Stimulated activated effector memory CD8-positive, alpha-beta T cell treated with anti-CD3 and anti-CD28 coated beads, Interleukin-12 subunit alpha, Interleukin-12 subunit beta, amount 100 ng/mL, for 72 hours (primary cell): Measurements from ENCODE around the gene ACKR3.

Experiments
- ATAC-seq: fragments of 150-1000 bp; cut with Tn5 transposase; 2 replicates; pipeline ENCODE4 v1.10.0; 2021
- DNase-seq, 2 donors: peaks; one replicate each; pipeline ENCODE4 v3.0.0; 2021 to 2022; ENCODE audit warnings: low spot score in 2 of 2
- H3K27ac Mint-ChIP-seq: one replicate; pipeline ENCODE4 v1.8.0; 2022; ENCODE audit warnings: mild to moderate bottlenecking, mixed read lengths
- H3K36me3 Mint-ChIP-seq: one replicate; pipeline ENCODE4 v1.8.0; 2022; ENCODE audit warnings: mild to moderate bottlenecking, mixed read lengths
- H3K4me1 Mint-ChIP-seq: one replicate; pipeline ENCODE4 v1.8.0; 2022; ENCODE audit warnings: mixed read lengths
- H3K4me3 Mint-ChIP-seq: one replicate; pipeline ENCODE4 v1.8.0; 2022; ENCODE audit warnings: mild to moderate bottlenecking, mixed read lengths
- H3K9me3 Mint-ChIP-seq: one replicate; pipeline ENCODE4 v1.8.0; 2022; ENCODE audit warnings: mixed read lengths

ACKR3 gene

GRCh38 chr2:236617796-236618195 lies 48.2 kb downstream of the ACKR3 start:
- ATAC-seq = no peak
- no peak for DNase-seq
- no peak overlapping the region for H3K4me3 Mint-ChIP-seq
- H3K9me3 Mint-ChIP-seq = no peaks in the 10 kb centered on the region
- no peaks in the 10 kb centered on the region for H3K36me3 Mint-ChIP-seq
- H3K4me1 Mint-ChIP-seq = peaks cover 7% of the 10 kb centered on the region
- no peak overlapping the region for H3K27ac Mint-ChIP-seq

- DNase-seq = no peak
- no peak overlapping the region for H3K27ac Mint-ChIP-seq
- H3K4me3 Mint-ChIP-seq = no peak overlapping the region
- H3K36me3 Mint-ChIP-seq = no peaks in the 10 kb centered on the region
- peaks cover 7% of the 10 kb centered on the region for H3K4me1 Mint-ChIP-seq
- no peak for ATAC-seq
- H3K9me3 Mint-ChIP-seq = no peaks in the 10 kb centered on the region
These were observed 48.7 kb downstream of the ACKR3 start for GRCh38 chr2:236618370-236618769.

GRCh38 chr2:236619910-236620612 lies 50.4 kb downstream of the ACKR3 start:
- Mint-ChIP-seq H3K27ac (no peak overlapping the region), H3K36me3 (no peaks in the 10 kb centered on the region), H3K9me3 (no peaks in the 10 kb centered on the region), H3K4me1 (peaks cover 7% of the 10 kb centered on the region), H3K4me3 (no peak overlapping the region)
- DNase-seq (no peak), ATAC-seq (no peak)

- Mint-ChIP-seq H3K36me3 (no peaks in the 10 kb centered on the region), H3K9me3 (no peaks in the 10 kb centered on the region), H3K4me3 (no peak overlapping the region), H3K4me1 (peaks cover 7% of the 10 kb centered on the region), H3K27ac (no peak overlapping the region)
- ATAC-seq (no peak), DNase-seq (no peak)
These were observed 52.2 kb downstream of the ACKR3 start for GRCh38 chr2:236621786-236622185.

GRCh38 chr2:236622201-236622600 lies 52.6 kb downstream of the ACKR3 start:
- H3K4me3 Mint-ChIP-seq = no peak overlapping the region
- no peak for DNase-seq
- no peaks in the 10 kb centered on the region for H3K9me3 Mint-ChIP-seq
- H3K4me1 Mint-ChIP-seq = peaks cover 7% of the 10 kb centered on the region
- no peak for ATAC-seq
- H3K27ac Mint-ChIP-seq = no peak overlapping the region
- no peaks in the 10 kb centered on the region for H3K36me3 Mint-ChIP-seq

DNA sequence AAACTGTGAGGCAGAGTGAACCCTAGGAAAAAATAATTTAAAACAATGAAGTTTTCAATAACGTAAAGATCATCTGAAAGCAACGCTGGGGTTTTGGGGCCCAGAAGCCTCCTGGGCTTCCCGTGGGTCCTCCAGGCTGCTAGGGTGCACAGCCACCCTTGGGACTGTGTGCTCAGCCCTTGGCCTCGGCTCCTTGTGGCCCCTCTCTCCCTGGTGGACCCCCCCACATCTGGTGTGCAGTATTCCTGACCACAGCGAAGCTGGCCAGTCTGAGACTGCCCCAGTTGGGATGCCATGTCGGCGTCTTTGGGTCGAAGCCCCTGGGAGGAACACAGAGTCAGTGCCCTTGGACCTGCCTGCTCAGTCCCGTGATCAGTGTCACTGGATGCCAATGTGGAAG lies 53.0 kb downstream of the ACKR3 start:
- Mint-ChIP-seq H3K27ac (no peak overlapping the region), H3K4me3 (no peak overlapping the region)
- ATAC-seq = no peak

GRCh38 chr2:236623816-236624215 lies 54.2 kb downstream of the ACKR3 start:
- peaks cover 7% of the 10 kb centered on the region for H3K4me1 Mint-ChIP-seq
- H3K27ac Mint-ChIP-seq = peak overlapping the region; percentile 82
- H3K36me3 Mint-ChIP-seq = no peaks in the 10 kb centered on the region
- no peak for DNase-seq
- no peak for ATAC-seq
- H3K9me3 Mint-ChIP-seq = no peaks in the 10 kb centered on the region
- H3K4me3 Mint-ChIP-seq = no peak overlapping the region

More for the DNA sequence above, 53.0 kb downstream of the ACKR3 start:
- H3K9me3 Mint-ChIP-seq = no peaks in the 10 kb centered on the region
- no peaks in the 10 kb centered on the region for H3K36me3 Mint-ChIP-seq
- DNase-seq = no peak
- peaks cover 7% of the 10 kb centered on the region for H3K4me1 Mint-ChIP-seq

DNA sequence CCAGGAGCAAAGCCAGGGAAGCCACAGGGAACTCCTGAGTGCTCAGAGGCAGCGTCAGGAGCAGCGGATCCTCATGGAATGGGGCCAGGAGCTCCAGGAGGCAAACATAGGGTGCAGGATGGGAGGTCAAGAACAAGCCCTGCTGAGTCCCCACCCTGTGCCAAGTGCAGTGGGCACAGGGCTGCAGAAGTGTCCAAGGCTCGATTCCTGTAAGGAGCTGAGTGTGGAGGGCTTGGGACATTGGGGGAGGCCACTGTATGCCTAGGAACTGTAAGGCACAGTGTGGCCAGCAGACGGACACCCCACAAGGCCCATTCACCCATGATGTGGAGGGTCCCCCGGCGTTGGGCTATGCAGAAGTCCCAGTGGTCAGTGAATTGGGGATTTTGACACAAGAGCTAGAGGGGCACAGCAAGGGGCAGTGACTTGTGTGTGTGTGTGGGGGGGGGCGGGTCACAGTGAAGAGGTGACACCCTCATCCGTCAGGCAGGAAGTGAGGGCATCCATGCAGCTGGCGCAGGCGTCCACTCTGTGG lies 55.6 kb downstream of the ACKR3 start:
- ATAC-seq (no peak), DNase-seq (no peak)
- Mint-ChIP-seq H3K36me3 (no peaks in the 10 kb centered on the region), H3K9me3 (no peaks in the 10 kb centered on the region), H3K4me3 (no peak overlapping the region), H3K4me1 (peaks cover 1% of the 10 kb centered on the region), H3K27ac (no peak overlapping the region)

DNA sequence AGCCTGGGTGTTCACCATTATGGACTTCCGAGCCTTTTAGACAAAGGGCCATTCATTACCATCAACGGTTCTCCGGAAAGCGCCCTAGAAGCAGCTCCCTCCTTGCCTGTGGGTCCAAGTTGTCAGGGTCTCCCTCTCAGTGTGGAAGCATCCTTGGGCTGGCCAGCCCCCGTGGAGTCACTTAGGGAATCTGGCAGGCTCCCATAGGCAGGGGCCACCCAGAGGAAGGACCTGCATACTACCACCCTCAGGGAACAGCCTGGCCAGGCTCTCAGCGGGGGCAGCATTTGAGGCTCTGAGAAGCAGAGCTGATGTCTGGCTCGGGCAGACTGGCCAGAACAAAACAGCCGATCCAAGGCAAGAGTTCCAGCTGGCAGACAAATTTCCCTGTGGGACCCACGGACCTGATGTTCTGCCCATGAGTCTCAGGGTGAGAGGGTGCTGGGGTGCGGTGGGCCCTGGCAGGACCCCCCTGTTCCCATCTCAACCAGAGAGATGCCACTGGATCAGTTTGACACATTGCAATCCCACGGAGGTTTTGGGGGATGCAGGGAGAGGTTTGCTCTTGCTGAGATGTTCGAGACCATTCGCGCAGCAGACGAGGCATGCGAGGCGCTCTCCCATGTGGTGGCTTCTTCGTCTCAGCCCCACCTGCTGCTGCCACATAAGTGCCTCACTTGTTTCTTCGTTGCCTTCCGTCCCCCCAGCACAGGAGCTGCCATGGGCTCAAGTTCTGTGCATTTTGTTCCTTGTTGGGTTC lies 56.9 kb downstream of the ACKR3 start:
- no peak for ATAC-seq
- Mint-ChIP-seq H3K4me3 (no peak overlapping the region), H3K9me3 (no peaks in the 10 kb centered on the region), H3K27ac (no peak overlapping the region), H3K36me3 (no peaks in the 10 kb centered on the region), H3K4me1 (peaks cover under 1% of the 10 kb centered on the region)
- DNase-seq = no peak

DNA sequence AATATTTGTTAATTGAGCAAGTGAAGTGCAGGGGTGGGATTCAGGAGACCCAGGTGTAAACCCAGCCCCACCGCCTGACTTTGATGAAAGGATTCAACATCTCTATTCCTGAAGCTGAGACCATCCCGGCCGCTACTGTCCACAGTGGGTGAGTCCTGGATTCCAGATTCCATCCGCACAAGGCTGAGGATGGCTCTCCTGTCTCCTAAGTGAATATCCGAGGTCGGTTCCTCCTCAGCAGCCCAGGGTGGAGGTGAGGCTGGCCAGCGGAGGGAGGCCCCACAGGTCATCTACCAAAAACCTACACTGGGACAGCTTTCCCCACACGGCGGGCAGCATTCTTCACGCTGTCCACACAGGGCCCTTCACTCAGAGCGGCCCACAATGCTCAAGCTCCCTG lies 57.6 kb downstream of the ACKR3 start:
- DNase-seq = no peak
- H3K27ac Mint-ChIP-seq = no peak overlapping the region

DNA sequence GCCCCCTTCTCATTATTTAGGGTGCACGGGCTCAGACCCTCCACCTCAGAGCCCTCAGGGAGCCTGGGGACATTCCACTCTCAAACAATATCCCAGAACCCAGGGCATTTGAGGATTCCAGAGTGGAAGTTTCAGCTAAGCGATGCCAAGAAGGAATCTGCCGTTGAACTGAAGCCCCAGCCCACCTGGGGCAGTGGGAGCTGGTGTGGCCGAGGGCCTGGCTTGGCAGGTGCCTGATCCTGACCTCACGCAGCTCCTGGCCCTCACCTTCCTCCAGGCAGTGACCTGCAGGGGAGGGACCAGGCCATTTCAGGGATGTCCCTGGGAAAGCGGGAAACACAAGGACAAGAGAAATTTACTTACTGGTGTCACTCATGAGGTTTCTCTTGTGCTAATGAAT lies 58.2 kb downstream of the ACKR3 start:
- no peak for ATAC-seq
- no peak for DNase-seq
- no peak overlapping the region for H3K4me3 Mint-ChIP-seq
- no peaks in the 10 kb centered on the region for H3K36me3 Mint-ChIP-seq
- no peak overlapping the region for H3K27ac Mint-ChIP-seq
- peaks cover 10% of the 10 kb centered on the region for H3K4me1 Mint-ChIP-seq
- no peaks in the 10 kb centered on the region for H3K9me3 Mint-ChIP-seq

More for the DNA sequence above, 57.6 kb downstream of the ACKR3 start:
- Mint-ChIP-seq H3K4me1 (peaks cover 7% of the 10 kb centered on the region), H3K9me3 (no peaks in the 10 kb centered on the region), H3K36me3 (no peaks in the 10 kb centered on the region), H3K4me3 (no peak overlapping the region)
- ATAC-seq = no peak

- DNase-seq = no peak
- Mint-ChIP-seq H3K36me3 (no peaks in the 10 kb centered on the region), H3K27ac (no peak overlapping the region), H3K4me1 (peaks cover 10% of the 10 kb centered on the region), H3K4me3 (no peak overlapping the region), H3K9me3 (no peaks in the 10 kb centered on the region)
- no peak for ATAC-seq
These were observed 58.8 kb downstream of the ACKR3 start for GRCh38 chr2:236628256-236628901.

DNA sequence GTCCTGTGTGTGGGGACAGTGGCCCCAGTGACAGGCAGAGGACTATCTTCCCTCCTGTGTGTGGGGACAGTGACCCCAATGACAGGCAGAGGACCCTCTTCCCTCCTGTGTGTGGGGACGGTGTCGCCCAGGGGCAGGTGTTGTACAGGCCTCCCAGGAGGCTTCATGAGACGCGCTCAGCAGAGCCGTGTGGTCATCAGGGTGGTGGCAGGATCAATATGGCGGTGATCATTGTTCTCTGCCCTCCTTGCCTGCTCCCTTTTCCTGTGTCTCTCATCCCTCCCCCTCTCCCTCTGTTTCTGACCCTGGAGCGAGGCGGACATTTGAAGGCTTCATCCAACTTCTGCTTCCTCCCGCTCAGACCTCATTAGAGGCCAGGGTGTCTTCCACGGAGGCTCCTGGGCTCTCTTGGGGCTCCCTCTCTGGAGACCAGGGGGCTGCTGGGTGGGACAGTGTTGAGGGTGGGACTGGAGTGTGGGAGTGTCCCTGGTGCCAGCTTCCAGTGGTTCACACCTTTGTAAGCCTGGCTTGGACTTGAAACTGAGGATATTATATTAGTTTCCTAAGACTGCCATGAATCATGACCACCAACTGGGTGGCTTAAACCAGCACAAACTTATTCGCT lies 59.5 kb downstream of the ACKR3 start:
- H3K27ac Mint-ChIP-seq = no peak overlapping the region
- H3K36me3 Mint-ChIP-seq = no peaks in the 10 kb centered on the region
- ATAC-seq = no peak
- H3K9me3 Mint-ChIP-seq = no peaks in the 10 kb centered on the region
- H3K4me1 Mint-ChIP-seq = peaks cover 10% of the 10 kb centered on the region
- no peak overlapping the region for H3K4me3 Mint-ChIP-seq
- DNase-seq = no peak

DNA sequence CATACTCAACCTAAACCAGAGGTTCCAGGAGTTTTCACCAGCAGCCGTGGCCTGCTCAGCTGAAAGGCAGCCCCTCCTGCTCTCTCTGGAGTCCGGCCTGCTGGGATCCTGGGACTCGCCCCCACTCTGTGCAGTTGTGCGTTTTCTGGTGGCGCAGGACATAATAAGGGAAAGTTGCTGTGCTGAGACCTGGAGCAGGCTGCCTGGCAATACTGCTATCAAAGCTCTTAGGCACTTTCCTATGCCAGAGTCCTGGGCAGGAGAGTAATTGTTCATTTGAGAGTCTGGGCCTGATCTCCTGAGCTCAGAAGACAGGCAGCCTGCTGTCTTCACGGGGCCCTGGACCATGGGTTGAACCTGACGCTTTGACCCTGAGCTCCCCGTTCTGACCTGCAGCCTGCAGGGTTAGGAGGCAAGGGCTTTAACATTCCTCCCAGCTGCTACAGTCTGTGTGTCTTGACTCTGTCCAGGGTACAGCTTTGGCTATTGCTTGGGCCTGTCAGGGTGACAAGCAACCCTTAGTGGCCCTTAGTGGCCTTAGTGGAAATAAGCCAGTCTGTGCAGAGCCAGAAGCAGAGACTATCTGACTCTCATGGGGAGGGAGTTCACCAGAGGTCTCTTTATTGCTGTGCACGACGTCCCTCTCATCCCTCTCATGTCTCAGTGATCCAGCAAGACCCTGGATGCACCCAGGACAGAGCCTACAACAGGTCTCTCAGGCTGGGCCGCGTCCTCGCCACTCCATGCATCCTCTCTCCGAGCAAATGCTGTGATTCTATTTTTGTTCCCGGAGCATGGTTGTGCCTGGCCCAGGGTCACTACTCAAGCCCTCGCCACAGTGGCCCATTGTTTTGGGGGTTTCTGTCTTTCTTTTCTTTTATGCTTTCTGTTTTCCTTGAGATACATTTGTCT lies 60.6 kb downstream of the ACKR3 start:
- H3K27ac Mint-ChIP-seq = no peak overlapping the region

More for the DNA sequence above, 60.6 kb downstream of the ACKR3 start:
- Mint-ChIP-seq H3K4me3 (no peak overlapping the region), H3K36me3 (no peaks in the 10 kb centered on the region), H3K9me3 (no peaks in the 10 kb centered on the region), H3K4me1 (peaks cover 10% of the 10 kb centered on the region)
- DNase-seq = no peak
- ATAC-seq = no peak
